DLD1 (cell line): Measurements from ENCODE around the gene FTCD.
"Not testable (repeated sequence)": the region's sequence is repeated elsewhere in the genome, so short reads cannot be mapped to it uniquely, and the experiment has no call there.

ENCODE experiments used
- in situ Hi-C: cut with HindIII; loops from 2 replicates; pipeline ENCODE4 v1.10.0; 2017; ENCODE audit warnings: low sequenced_read_pairs

The FTCD gene

GRCh38 chr21:46140352-46141003 lies 14.9 kb downstream of the FTCD start:
- in situ Hi-C loops, result not testable (repeated sequence)

DNA sequence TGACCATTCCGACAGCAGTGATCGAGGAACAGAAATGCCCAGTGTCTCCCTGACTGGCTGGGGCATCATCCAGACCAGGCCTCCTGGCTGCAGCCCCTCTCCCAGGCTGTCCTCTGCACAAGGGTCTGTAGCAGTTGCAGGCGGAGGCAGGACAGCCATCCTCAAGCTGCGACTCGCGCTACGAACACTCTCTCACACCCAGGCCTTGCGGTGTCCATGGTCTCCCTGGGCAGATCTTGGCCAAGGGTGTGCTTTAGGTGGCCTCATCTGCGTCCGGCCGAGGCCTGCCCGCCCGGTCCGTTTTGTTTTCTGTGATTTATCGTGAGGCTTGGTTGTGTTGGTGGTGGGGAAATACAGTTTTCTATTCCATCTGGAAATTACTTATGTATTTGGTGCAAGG lies 15.7 kb downstream of the FTCD start:
- in situ Hi-C loops, result no loop called here

DNA sequence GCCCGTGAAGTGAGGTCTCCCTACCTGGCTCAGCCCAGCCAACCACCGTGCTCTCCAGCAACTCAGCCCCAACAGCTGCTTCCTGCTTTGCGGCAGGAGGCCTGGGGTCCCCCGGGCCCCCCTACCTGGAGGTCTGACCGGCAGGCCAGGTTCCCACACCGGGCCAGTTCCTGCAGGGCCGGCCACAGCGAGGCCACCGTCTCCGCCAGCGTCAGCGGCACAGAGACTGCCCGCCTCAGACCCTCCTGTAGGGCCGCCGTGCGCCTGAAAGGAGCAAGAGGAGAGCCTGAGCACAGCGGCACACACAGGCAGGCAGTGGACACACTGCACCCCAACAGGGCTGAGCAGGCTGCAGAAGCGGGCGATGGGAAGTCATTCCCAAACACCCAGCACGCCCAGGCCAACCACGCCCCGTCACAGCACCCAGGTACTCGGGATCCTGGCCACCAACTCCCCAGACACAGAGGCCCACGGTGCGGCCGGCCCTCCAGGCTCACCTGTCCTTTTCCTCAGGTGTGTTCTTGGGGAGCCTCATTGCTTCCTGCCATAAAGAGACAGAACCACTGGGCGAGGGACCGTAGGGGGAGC lies 16.9 kb downstream of the FTCD start:
- in situ Hi-C loops, result no loop called here

DNA sequence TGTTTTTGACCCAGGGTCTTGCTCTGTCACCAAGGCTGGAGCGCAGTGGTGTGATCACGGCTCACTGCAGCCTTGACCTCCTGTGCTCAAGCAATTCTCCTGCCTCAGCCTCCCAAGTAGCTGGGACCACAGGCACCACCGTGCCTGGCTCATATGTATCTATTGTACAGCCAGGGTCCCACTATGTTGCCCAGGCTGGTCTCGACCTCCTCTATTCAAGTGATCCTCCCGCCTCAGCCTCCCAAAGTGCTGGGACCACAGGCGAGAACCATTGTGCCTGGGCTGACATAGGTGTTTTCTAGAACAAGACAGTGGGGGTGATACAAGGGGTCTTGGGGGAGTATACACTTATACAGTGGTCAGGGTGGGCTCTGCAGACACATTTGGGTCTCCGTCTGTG lies 17.5 kb downstream of the FTCD start:
- in situ Hi-C loops, result no loop called here

DNA sequence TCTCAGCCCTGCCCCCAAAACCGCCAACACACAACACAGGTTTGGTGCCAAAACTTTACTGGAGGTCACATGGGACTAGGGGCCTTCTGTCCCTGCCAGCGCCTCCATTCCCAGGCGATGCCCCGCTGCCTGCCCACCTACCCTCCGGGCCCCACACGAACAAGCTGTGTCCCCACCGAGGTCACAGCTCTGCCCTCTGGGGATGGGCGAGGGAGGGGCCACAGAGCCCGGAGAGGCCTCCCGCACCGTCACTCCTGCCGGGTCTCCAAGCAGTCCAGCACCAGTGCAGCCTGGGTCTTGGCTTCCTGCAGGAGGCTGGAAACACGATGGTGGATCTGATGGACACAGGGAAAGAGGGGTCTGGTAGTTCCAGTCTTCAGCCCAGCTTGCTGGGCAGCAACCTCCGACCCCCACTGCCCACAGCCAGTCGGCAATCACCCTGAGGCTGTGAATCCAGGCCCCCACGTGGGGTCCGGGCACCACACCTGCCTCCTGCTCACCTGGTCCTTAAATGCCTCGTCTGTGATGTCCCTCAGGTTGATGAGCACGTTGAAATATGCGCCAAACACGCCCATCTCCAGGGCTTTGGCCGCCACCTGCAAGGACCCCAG lies 18.5 kb downstream of the FTCD start:
- in situ Hi-C loops, result no loop called here

- in situ Hi-C loops, result no loop called here
These were observed 19.5 kb downstream of the FTCD start for GRCh38 chr21:46135782-46136395.

- in situ Hi-C loops, result no loop called here
These were observed 23.3 kb downstream of the FTCD start for GRCh38 chr21:46131838-46132651.

DNA sequence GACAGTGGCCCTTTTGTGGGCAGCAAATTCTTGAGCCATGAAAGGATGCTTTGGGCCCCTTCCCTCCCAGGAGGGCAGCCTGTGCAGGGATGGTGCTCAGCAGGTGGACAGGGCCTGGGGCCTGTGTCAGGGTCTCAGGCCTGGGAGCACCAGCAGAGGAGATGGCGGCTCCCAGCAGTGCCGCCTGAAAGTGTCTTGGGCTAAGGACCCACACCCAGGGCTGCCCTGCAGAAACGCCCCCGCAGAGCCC lies 23.9 kb downstream of the FTCD start:
- in situ Hi-C loops, result no loop called here

GRCh38 chr21:46130831-46131587 lies 24.4 kb downstream of the FTCD start:
- in situ Hi-C loops, result no loop called here

DNA sequence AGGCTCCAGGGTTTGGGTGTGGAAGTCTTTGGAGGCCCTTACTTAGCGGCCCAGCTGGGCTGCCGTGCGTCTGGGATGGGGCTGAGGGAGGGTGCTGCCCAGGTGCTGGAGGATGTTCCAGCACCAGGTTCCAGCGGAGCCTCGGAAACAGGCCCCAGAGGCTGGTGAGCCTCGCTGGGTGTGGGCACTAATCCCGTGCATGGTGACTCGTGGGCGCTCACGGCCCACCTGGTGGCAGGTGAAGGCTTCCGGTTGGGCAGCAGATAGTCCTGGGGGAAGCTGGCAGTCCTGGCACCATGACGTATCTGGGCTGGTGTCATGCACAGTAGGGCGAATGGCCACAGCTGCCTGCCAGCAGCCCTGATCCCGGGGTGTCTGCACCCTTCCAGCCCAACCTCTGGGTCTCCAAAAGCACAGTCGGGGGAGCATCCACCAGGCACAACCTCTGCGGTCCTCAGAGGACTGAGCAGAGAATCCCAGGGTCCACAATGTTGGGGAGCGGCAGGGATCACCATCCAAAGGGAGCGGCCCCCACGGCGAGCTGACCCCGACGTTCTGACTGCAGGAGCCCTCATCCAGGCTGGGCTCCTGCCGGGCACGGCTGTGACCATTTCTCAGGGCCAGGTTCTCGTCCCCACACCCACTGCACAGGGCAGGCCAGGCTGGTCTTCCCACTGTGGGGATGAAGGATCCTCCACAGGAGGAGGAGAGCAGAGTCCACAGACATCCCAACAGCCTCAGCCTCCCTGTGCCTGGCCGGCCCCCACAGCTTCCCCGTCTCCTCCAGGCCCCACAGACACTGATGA lies 25.3 kb downstream of the FTCD start:
- in situ Hi-C loops, result no loop called here

GRCh38 chr21:46128933-46129571 lies 26.3 kb downstream of the FTCD start:
- in situ Hi-C loops, result no loop called here

- in situ Hi-C loops, result no loop called here
These were observed 27.1 kb downstream of the FTCD start for GRCh38 chr21:46128106-46128932.

- in situ Hi-C loops, result no loop called here
These were observed 27.9 kb downstream of the FTCD start for GRCh38 chr21:46127239-46128105.

DNA sequence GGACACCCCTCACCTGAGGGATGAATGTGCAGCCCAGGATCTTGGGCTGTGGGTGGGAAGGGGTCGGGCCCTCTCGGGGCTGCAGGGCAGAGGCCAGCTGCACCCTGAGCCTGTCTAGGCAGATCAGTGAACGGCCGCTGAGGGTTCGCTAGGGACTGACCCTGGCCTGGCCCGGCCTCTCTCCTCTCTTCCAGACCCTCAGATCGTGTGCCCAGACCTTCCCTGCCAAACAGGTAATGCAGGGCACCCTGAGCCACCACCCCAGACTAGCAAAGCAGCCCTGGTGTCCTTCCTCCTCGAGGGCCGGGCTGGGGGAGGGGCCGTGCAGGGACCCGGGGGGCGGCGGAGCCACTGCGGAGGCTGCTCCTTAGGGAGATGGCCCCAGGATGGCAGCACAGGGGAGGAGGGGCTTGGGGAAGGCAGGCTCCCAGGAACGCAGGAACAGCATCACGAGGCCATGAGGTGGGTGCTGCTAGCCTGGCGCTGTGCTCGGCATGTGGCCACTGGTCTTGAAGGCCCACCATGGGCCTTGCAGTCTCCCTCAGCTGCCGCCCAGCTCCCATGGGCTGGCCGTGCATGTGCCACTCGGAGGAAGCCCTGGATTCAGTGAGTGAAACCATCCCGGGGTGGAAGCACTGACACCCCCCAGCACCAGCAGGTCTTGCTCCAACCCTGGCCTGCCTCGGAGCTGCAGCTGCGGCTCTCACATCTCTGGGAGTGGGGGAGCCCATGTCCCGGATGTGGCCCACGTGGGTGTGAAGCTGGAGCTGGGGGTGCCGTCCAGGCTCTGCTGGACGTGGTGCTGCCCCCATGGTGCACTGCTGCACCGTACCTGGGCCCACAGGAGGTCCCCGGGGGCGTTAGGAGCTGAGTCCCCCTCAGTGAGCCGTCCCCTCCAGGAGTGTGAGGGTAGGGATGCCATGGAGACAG lies 28.8 kb downstream of the FTCD start:
- in situ Hi-C loops, result no loop called here

- in situ Hi-C loops, result no loop called here
These were observed 29.5 kb downstream of the FTCD start for GRCh38 chr21:46125846-46126301.
